HCT116 (cell line): Measurements from ENCODE around the gene MRPL58. TPM values are rescaled to one million over a fixed set of nuclear protein-coding genes. Genes with fewer than 3 reads are reported as not detected.

Source experiments
- ATAC-seq: fragments of 200-7000 bp; cut with Tn5 transposase; 2 replicates; pipeline ENCODE4 v1.9.1; 2020; ENCODE audit warnings: mild to moderate bottlenecking, moderate library complexity
- BruUV-seq: library from RNA; stranded (reverse); fragments of 400-500 nt; replicated peaks from 2 replicates; lab custom pipeline; 2021; lab: Mats Ljungman, UMichigan
- CTCF ChIA-PET: fragments of 300-600 bp; sonication (Branson Sonifier 250); formaldehyde crosslinking; loops from one replicate; lab custom pipeline; 2021; ENCODE audit warnings: antibody characterized with exemption; lab: Charles Lee
- POLR2A ChIA-PET: fragments of 300-600, 350-600 bp; sonication (Branson Sonifier 250); formaldehyde crosslinking; loops from one replicate; lab custom pipeline; 2021; ENCODE audit warnings: antibody characterized with exemption; lab: Charles Lee
- RAD21 ChIA-PET, 2 experiments: fragments of 300-600 bp; sonication (Branson Sonifier 250); formaldehyde crosslinking; loops; one replicate each; lab custom pipeline; 2023; ENCODE audit warnings: low total read pairs in 2 of 2; ENCODE audit not compliant: uncharacterized antibody in 2 of 2, unreplicated experiment in 2 of 2, low non-redundant PET in 1 of 2; lab: Charles Lee
- DNase-seq: peaks from one replicate; pipeline ENCODE4 v3.0.0-alpha.2; 2010; ENCODE audit warnings: low read depth, low spot score
- H2AFZ ChIP-seq: fragments of 200-600 bp; shearing (Covaris generic), sonication (generic); 2 replicates; pipeline ENCODE4 v1.6.1; 2017; ENCODE audit warnings: low read depth, mixed run types, mixed read lengths, antibody characterized with exemption, low read length; ENCODE audit not compliant: poor library complexity, severe bottlenecking
- H3K27ac ChIP-seq: 2 replicates; pipeline ENCODE4 v1.5.1; 2012; ENCODE audit warnings: low read depth, low read length
- H3K27me3 ChIP-seq: fragments of 200-600 bp; sonication (generic); 2 replicates; pipeline ENCODE4 v1.6.1; 2016; ENCODE audit warnings: mixed run types, low read length, mixed read lengths; ENCODE audit not compliant: insufficient read depth
- H3K36me3 ChIP-seq, 2 experiments: fragments of 200-500 bp in 1 of 2; fragments of 200-600 bp in 1 of 2; sonication (Bioruptor generic) in 1 of 2; sonication (generic) in 1 of 2; 2 replicates each; pipeline versions ENCODE4 v1.5.1 to v1.6.1; 2014 to 2016; ENCODE audit warnings: low read length in 2 of 2, inconsistent platforms in 1 of 2, mixed read lengths in 1 of 2, mixed run types in 1 of 2; ENCODE audit not compliant: insufficient read depth in 2 of 2, control insufficient read depth in 1 of 2
- H3K4me1 ChIP-seq, 2 experiments: fragments of 200-600 bp in 1 of 2; sonication (generic) in 1 of 2; 2 replicates each; pipeline versions ENCODE4 v1.5.1 to v1.6.1; 2012 to 2017; ENCODE audit warnings: low read length in 2 of 2, inconsistent platforms in 1 of 2, mild to moderate bottlenecking in 1 of 2, mixed read lengths in 1 of 2, mixed run types in 1 of 2, moderate library complexity in 1 of 2; ENCODE audit not compliant: insufficient read depth in 2 of 2, control insufficient read depth in 1 of 2
- H3K4me2 ChIP-seq: fragments of 200-600 bp; sonication (generic); 2 replicates; pipeline ENCODE4 v1.6.1; 2017; ENCODE audit warnings: mixed run types, low read length, mixed read lengths
- H3K4me3 ChIP-seq, 2 experiments: fragments of 200-600 bp in 1 of 2; sonication (generic) in 1 of 2; replicated peaks in 1 of 2; 2 replicates each; pipeline ENCODE4 v1.5.1; 2011 to 2016; ENCODE audit warnings: low read length in 2 of 2, control low read depth in 1 of 2, low read depth in 1 of 2, mild to moderate bottlenecking in 1 of 2, mixed read lengths in 1 of 2, mixed run types in 1 of 2
- H3K79me2 ChIP-seq: fragments of 200-600 bp; sonication (generic); 2 replicates; pipeline ENCODE4 v1.6.1; 2017; ENCODE audit warnings: mild to moderate bottlenecking, mixed run types, low read length, moderate library complexity, mixed read lengths; ENCODE audit not compliant: insufficient read depth
- H3K9ac ChIP-seq: fragments of 200-600 bp; sonication (generic); 2 replicates; pipeline ENCODE4 v1.6.1; 2016; ENCODE audit warnings: low read length, mixed read lengths
- H3K9me2 ChIP-seq: fragments of 200-600 bp; sonication (generic), shearing (Covaris generic); 2 replicates; pipeline ENCODE4 v1.6.1; 2017; ENCODE audit warnings: mixed run types, mild to moderate bottlenecking, moderate library complexity; ENCODE audit not compliant: insufficient read depth
- H3K9me3 ChIP-seq, 2 experiments: fragments of 200-500 bp in 1 of 2; fragments of 200-600 bp in 1 of 2; sonication (Bioruptor generic) in 1 of 2; sonication (generic) in 1 of 2; 2 replicates each; pipeline ENCODE4 v1.6.1; 2014 to 2017; ENCODE audit warnings: low read length in 2 of 2, mixed read lengths in 2 of 2, inconsistent platforms in 1 of 2, low read depth in 1 of 2, mild to moderate bottlenecking in 1 of 2, mixed run types in 1 of 2, moderate library complexity in 1 of 2; ENCODE audit not compliant: control insufficient read depth in 1 of 2, insufficient read depth in 1 of 2
- H4K20me1 ChIP-seq: fragments of 200-600 bp; sonication (generic), shearing (Covaris generic); 2 replicates; pipeline ENCODE4 v1.6.1; 2017; ENCODE audit warnings: mixed run types, mild to moderate bottlenecking, moderate library complexity; ENCODE audit not compliant: insufficient read depth
- EGR1 ChIP-seq: IDR thresholded peaks from 2 replicates; pipeline ENCODE4 v1.6.1; 2012; ENCODE audit warnings: low read depth
- EZH2 ChIP-seq: fragments of 200-600 bp; sonication (generic); IDR thresholded peaks from 2 replicates; pipeline ENCODE4 v1.6.1; 2017; ENCODE audit warnings: antibody characterized with exemption, mixed run types
- EZH2phosphoT487 ChIP-seq: fragments of 200-600 bp; IDR thresholded peaks from 2 replicates; pipeline ENCODE4 v1.6.1; 2018; ENCODE audit warnings: antibody characterized with exemption, borderline replicate concordance
- FOSL1 ChIP-seq: IDR thresholded peaks from 2 replicates; pipeline ENCODE4 v1.6.1; 2012; ENCODE audit warnings: low read depth
- RAD21 ChIP-seq: IDR thresholded peaks from 2 replicates; pipeline ENCODE4 v1.6.1; 2012; ENCODE audit warnings: low read depth, mild to moderate bottlenecking
- SRF ChIP-seq: IDR thresholded peaks from 2 replicates; pipeline ENCODE4 v1.6.1; 2012; ENCODE audit warnings: low read depth
- TCF7L2 ChIP-seq: IDR thresholded peaks from 2 replicates; pipeline ENCODE4 v1.7.0; 2011; ENCODE audit warnings: borderline replicate concordance, inconsistent platforms; ENCODE audit not compliant: insufficient read depth, insufficient read length; ENCODE audit errors: extremely low read depth
- ZFX ChIP-seq: fragments of 450-650 bp; IDR thresholded peaks from 2 replicates; pipeline ENCODE4 v1.6.1; 2017
- intact Hi-C: fragments of 100-400 bp; cut with micrococcal nuclease; formaldehyde crosslinking; loops from 2 replicates; pipeline ENCODE4 v1.10.0; 2022
- total RNA-seq: library from RNA; stranded (reverse); gene quantifications from one replicate; pipeline ENCODE4 v1.2.1, GENCODE V29; 2021; ENCODE audit not compliant: unreplicated experiment
- TF ChIP-seq, protein P1 (sequence below), 3 experiments: fragments of 200-600 bp in 1 of 3; sonication (generic) in 1 of 3; IDR thresholded peaks in 2 of 3; conservative IDR thresholded peaks in 1 of 3; 2 replicates each; pipeline ENCODE4 v1.5.1; 2012 to 2017; ENCODE audit warnings: low read depth in 2 of 3, low read length in 2 of 3, antibody characterized with exemption in 1 of 3, borderline replicate concordance in 1 of 3, control low read depth in 1 of 3, mild to moderate bottlenecking in 1 of 3, mixed read lengths in 1 of 3, mixed run types in 1 of 3, moderate library complexity in 1 of 3; ENCODE audit not compliant: insufficient read depth in 1 of 3
- TF ChIP-seq, protein P2 (sequence below): IDR thresholded peaks from 2 replicates; pipeline ENCODE4 v1.6.1; 2011; ENCODE audit warnings: mild to moderate bottlenecking, low read length, moderate library complexity; ENCODE audit not compliant: insufficient replicate concordance; ENCODE audit errors: extremely low read depth

Gene MRPL58
- total RNA-seq, 1 experiment from 2014 or later, result 80.5 TPM

DNA sequence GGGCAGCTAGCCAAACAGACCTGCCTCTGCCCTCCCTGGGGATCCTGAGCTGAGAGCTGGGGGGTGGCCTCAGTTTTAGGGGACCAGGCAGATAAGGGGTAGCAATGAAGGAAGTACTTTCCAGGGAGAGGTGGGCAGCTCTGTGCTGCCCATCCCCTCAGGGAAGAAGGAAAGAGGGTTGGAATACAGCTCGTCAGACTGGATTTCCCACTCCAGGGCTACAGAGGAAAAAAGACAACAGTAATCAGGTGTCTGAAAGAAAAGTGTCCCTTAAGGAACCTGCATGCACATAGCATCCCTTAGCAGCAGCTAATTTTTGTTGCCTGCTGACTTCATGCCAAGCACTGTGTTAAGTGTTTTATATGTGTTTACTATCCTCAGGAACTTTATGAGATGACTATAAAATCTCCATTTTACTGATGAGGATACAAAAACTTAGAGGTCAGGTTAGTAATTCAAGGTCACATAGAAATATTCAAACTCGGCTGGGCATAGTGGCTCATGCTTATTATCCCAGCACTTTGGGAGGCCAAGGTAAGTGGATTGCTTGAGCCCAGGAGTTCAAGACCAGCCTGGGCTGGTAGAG, 3.2 kb upstream of the MRPL58 start:
- RAD21 ChIA-PET, result no interaction called here
- no peak for DNase-seq
- Histone ChIP-seq H4K20me1 (no peaks in the 10 kb centered on the region), H3K27me3 (no peaks in the 10 kb centered on the region), H3K79me2 (peaks cover 16% of the 10 kb centered on the region)
- BruUV-seq, result no TSS peak
- TF ChIP-seq RAD21 (no peak), ZFX (no peak), EZH2phosphoT487 (no peak), TCF7L2 (no peak), SRF (no peak), EZH2 (no peak), EGR1 (no peak), FOSL1 (no peak)
- TF ChIP-seq, protein P1, sequence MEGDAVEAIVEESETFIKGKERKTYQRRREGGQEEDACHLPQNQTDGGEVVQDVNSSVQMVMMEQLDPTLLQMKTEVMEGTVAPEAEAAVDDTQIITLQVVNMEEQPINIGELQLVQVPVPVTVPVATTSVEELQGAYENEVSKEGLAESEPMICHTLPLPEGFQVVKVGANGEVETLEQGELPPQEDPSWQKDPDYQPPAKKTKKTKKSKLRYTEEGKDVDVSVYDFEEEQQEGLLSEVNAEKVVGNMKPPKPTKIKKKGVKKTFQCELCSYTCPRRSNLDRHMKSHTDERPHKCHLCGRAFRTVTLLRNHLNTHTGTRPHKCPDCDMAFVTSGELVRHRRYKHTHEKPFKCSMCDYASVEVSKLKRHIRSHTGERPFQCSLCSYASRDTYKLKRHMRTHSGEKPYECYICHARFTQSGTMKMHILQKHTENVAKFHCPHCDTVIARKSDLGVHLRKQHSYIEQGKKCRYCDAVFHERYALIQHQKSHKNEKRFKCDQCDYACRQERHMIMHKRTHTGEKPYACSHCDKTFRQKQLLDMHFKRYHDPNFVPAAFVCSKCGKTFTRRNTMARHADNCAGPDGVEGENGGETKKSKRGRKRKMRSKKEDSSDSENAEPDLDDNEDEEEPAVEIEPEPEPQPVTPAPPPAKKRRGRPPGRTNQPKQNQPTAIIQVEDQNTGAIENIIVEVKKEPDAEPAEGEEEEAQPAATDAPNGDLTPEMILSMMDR (IDR thresholded peaks at IDR 0.05 in 2 of 3, conservative IDR thresholded peaks at IDR 0.05 in 1 of 3; ENCODE audit: borderline replicate concordance in 1 of 3, insufficient read depth in 1 of 3, low read depth in 2 of 3, low read length in 2 of 3), result no peak
- TF ChIP-seq, protein P2, sequence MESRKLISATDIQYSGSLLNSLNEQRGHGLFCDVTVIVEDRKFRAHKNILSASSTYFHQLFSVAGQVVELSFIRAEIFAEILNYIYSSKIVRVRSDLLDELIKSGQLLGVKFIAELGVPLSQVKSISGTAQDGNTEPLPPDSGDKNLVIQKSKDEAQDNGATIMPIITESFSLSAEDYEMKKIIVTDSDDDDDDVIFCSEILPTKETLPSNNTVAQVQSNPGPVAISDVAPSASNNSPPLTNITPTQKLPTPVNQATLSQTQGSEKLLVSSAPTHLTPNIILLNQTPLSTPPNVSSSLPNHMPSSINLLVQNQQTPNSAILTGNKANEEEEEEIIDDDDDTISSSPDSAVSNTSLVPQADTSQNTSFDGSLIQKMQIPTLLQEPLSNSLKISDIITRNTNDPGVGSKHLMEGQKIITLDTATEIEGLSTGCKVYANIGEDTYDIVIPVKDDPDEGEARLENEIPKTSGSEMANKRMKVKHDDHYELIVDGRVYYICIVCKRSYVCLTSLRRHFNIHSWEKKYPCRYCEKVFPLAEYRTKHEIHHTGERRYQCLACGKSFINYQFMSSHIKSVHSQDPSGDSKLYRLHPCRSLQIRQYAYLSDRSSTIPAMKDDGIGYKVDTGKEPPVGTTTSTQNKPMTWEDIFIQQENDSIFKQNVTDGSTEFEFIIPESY, result no peak
- TF ChIP-seq, all 23 proteins: peak for 0
- Histone ChIP-seq H3K9me2 (no peaks in the 10 kb centered on the region), H3K9me3 (no peaks in the 10 kb centered on the region), H3K9ac (no peak overlapping the region), H3K4me2 (no peak overlapping the region), H3K36me3 (peaks cover 0 to under 1% of the 10 kb centered on the region in 2 experiments; a peak in 1 of 4 replicates), H3K27ac (no peak overlapping the region), H2AFZ (no peak overlapping the region), H3K4me3 (no peak overlapping the region), H3K4me1 (peaks cover 11 to 19% of the 10 kb centered on the region in 2 experiments)
- ChIA-PET CTCF (interaction anchor here (1.4 kb wide), 1 partner anchor 47 kb away, joined by 8 read pairs; no protein-coding TSS in a partner anchor), POLR2A (interaction anchor here (2.7 kb wide), 1 partner anchor 21 kb away, joined by 9 read pairs; the partner anchor contains the start of gene CDR2L)
- intact Hi-C loops, result no loop called here
- no peak for ATAC-seq
